Neural cell (in vitro differentiated cells): ENCODE results near the gene ART5. TPM values are rescaled to one million over a fixed set of nuclear protein-coding genes. Genes with fewer than 3 reads are reported as not detected.

ENCODE experiments used
- H2AFZ ChIP-seq: fragments of 200-600, 300-800 bp; sonication (generic), shearing (Covaris generic); 2 replicates; pipeline ENCODE4 v1.6.0; 2014; ENCODE audit warnings: low read depth, mild to moderate bottlenecking, antibody characterized with exemption, low read length, moderate library complexity
- H3F3A ChIP-seq: fragments of 200-600 bp; shearing (Covaris generic); 2 replicates; pipeline ENCODE4 v1.6.1; 2016; ENCODE audit warnings: mild to moderate bottlenecking, moderate library complexity, mixed read lengths, antibody characterized with exemption, low read length; ENCODE audit not compliant: insufficient read depth, poor library complexity, severe bottlenecking
- H3K27ac ChIP-seq: fragments of 200-600, 300-800 bp; sonication (generic), shearing (Covaris generic); 2 replicates; pipeline ENCODE4 v1.5.1; 2014; ENCODE audit warnings: mild to moderate bottlenecking, low read length, moderate library complexity
- H3K27me3 ChIP-seq: fragments of 300-800, 200-600 bp; sonication (generic), shearing (Covaris generic); 2 replicates; pipeline ENCODE4 v1.6.0; 2014; ENCODE audit warnings: mild to moderate bottlenecking, low read depth, low read length, moderate library complexity; ENCODE audit not compliant: insufficient read depth
- H3K36me3 ChIP-seq: fragments of 300-800, 200-600 bp; sonication (generic), shearing (Covaris generic); 2 replicates; pipeline ENCODE4 v1.5.1; 2014; ENCODE audit warnings: mild to moderate bottlenecking, antibody characterized with exemption, low read length, moderate library complexity; ENCODE audit not compliant: insufficient read depth
- H3K4me2 ChIP-seq: fragments of 300-800, 200-600 bp; sonication (generic), shearing (Covaris generic); 2 replicates; pipeline ENCODE4 v1.6.0; 2014; ENCODE audit warnings: mild to moderate bottlenecking, low read length
- H3K4me3 ChIP-seq: fragments of 300-800, 200-600 bp; sonication (generic), shearing (Covaris generic); 2 replicates; pipeline ENCODE4 v1.5.1; 2014; ENCODE audit warnings: mild to moderate bottlenecking, low read length, moderate library complexity
- H3K79me2 ChIP-seq: fragments of 200-600 bp; shearing (Covaris generic); replicated peaks from 2 replicates; pipeline ENCODE4 v1.6.0; 2014; ENCODE audit warnings: mild to moderate bottlenecking, low read length, moderate library complexity; ENCODE audit not compliant: insufficient read depth
- H3K9ac ChIP-seq: fragments of 300-800, 200-600 bp; sonication (generic), shearing (Covaris generic); 2 replicates; pipeline ENCODE4 v1.6.1; 2016; ENCODE audit warnings: mild to moderate bottlenecking, low read length, mixed read lengths
- H3K9me2 ChIP-seq: fragments of 200-600 bp; shearing (Covaris generic); 2 replicates; pipeline ENCODE4 v1.6.1; 2016; ENCODE audit warnings: mild to moderate bottlenecking, low read length, mixed read lengths; ENCODE audit not compliant: insufficient read depth
- H3K9me3 ChIP-seq: fragments of 200-600, 300-800 bp; sonication (generic), shearing (Covaris generic); 2 replicates; pipeline ENCODE4 v1.6.1; 2016; ENCODE audit warnings: mild to moderate bottlenecking, mixed run types, low read length, moderate library complexity, mixed read lengths
- H4K20me1 ChIP-seq: fragments of 200-600 bp; shearing (Covaris generic); 2 replicates; pipeline ENCODE4 v1.6.1; 2016; ENCODE audit warnings: mild to moderate bottlenecking, mixed run types; ENCODE audit not compliant: insufficient read depth
- EP300 ChIP-seq: fragments of 450-650 bp; conservative IDR thresholded peaks from 2 replicates; pipeline ENCODE4 v1.6.1; 2014; ENCODE audit warnings: antibody characterized with exemption, mild to moderate bottlenecking, moderate library complexity; ENCODE audit not compliant: poor library complexity, severe bottlenecking
- EZH2 ChIP-seq: fragments of 200-600, 300-800 bp; shearing (Covaris generic), sonication (generic); IDR thresholded peaks from 2 replicates; pipeline ENCODE4 v1.6.1; 2014; ENCODE audit warnings: antibody characterized with exemption, low read length, borderline replicate concordance, mild to moderate bottlenecking; ENCODE audit not compliant: insufficient read depth, poor library complexity, severe bottlenecking
- MXI1 ChIP-seq: fragments of 450-650 bp; conservative IDR thresholded peaks from 2 replicates; pipeline ENCODE4 v1.6.1; 2014; ENCODE audit warnings: antibody characterized with exemption, mild to moderate bottlenecking; ENCODE audit not compliant: poor library complexity, severe bottlenecking
- POLR2AphosphoS5 ChIP-seq: IDR thresholded peaks from 2 replicates; pipeline ENCODE4 v1.6.1; 2012
- RAD21 ChIP-seq: fragments of 450-650 bp; conservative IDR thresholded peaks from 2 replicates; pipeline ENCODE4 v1.6.1; 2014; ENCODE audit warnings: antibody characterized with exemption, mild to moderate bottlenecking, moderate library complexity
- SMC3 ChIP-seq: fragments of 450-650 bp; conservative IDR thresholded peaks from 2 replicates; pipeline ENCODE4 v1.6.1; 2014; ENCODE audit warnings: antibody characterized with exemption, mild to moderate bottlenecking, moderate library complexity; ENCODE audit not compliant: poor library complexity
- TAF1 ChIP-seq: IDR thresholded peaks from 2 replicates; pipeline ENCODE4 v1.6.1; 2012; ENCODE audit warnings: low read depth
- polyA plus RNA-seq: library from polyadenylated mRNA; depleted of rRNA; stranded (reverse); fragments of >200 nt; gene quantifications from 2 replicates; pipeline ENCODE4 v1.2.3, GENCODE V29; 2014
- TF ChIP-seq, protein P1 (sequence below): IDR thresholded peaks from 2 replicates; pipeline ENCODE4 v1.6.1; 2012; ENCODE audit warnings: borderline replicate concordance
- TF ChIP-seq, protein P2 (sequence below): fragments of 450-650 bp; IDR thresholded peaks from 2 replicates; pipeline ENCODE4 v1.5.1; 2014; ENCODE audit warnings: antibody characterized with exemption, mild to moderate bottlenecking, moderate library complexity; ENCODE audit not compliant: poor library complexity, severe bottlenecking

Gene ART5
- polyA plus RNA-seq, 1 donor from 2014 or later, result not detected

DNA sequence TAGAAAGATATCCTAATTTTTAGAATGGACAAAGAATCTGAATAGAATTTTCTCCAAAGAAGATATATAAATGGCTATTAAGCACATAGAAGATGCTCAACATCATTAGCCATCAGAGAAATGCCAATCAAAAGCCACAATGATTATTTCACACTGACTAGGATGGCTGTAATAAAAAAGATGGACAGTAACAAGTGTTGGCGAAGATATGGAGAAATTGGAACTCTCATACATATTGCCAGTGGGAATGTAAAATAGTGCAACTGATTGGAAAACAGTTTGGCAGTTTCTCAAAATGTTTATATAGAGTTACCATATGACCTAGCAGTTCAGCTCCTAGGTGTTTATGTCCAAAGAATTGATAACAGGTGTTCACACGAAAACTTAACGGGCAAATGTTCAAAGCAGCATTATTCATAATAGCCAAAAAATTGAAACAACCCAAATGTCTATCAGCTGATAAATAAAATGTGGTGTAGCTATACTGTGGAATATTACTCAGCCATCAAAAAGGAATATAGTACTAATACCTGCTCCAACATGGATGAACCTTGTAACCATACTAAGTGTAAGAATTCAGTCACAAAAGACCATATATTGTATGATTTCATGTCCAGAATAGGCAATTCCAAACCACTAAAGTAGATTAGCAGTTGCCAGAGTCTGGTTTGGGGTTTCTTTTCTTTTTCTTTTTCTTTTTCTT is 29.7 kb downstream of the ART5 start:
- TF ChIP-seq SMC3 (no peak), TAF1 (no peak), EP300 (no peak), RAD21 (no peak)
- TF ChIP-seq, protein P1, sequence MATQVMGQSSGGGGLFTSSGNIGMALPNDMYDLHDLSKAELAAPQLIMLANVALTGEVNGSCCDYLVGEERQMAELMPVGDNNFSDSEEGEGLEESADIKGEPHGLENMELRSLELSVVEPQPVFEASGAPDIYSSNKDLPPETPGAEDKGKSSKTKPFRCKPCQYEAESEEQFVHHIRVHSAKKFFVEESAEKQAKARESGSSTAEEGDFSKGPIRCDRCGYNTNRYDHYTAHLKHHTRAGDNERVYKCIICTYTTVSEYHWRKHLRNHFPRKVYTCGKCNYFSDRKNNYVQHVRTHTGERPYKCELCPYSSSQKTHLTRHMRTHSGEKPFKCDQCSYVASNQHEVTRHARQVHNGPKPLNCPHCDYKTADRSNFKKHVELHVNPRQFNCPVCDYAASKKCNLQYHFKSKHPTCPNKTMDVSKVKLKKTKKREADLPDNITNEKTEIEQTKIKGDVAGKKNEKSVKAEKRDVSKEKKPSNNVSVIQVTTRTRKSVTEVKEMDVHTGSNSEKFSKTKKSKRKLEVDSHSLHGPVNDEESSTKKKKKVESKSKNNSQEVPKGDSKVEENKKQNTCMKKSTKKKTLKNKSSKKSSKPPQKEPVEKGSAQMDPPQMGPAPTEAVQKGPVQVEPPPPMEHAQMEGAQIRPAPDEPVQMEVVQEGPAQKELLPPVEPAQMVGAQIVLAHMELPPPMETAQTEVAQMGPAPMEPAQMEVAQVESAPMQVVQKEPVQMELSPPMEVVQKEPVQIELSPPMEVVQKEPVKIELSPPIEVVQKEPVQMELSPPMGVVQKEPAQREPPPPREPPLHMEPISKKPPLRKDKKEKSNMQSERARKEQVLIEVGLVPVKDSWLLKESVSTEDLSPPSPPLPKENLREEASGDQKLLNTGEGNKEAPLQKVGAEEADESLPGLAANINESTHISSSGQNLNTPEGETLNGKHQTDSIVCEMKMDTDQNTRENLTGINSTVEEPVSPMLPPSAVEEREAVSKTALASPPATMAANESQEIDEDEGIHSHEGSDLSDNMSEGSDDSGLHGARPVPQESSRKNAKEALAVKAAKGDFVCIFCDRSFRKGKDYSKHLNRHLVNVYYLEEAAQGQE, result no peak
- TF ChIP-seq, protein P2, sequence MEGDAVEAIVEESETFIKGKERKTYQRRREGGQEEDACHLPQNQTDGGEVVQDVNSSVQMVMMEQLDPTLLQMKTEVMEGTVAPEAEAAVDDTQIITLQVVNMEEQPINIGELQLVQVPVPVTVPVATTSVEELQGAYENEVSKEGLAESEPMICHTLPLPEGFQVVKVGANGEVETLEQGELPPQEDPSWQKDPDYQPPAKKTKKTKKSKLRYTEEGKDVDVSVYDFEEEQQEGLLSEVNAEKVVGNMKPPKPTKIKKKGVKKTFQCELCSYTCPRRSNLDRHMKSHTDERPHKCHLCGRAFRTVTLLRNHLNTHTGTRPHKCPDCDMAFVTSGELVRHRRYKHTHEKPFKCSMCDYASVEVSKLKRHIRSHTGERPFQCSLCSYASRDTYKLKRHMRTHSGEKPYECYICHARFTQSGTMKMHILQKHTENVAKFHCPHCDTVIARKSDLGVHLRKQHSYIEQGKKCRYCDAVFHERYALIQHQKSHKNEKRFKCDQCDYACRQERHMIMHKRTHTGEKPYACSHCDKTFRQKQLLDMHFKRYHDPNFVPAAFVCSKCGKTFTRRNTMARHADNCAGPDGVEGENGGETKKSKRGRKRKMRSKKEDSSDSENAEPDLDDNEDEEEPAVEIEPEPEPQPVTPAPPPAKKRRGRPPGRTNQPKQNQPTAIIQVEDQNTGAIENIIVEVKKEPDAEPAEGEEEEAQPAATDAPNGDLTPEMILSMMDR, result no peak
- H3F3A ChIP-seq, result no peaks in the 10 kb centered on the region
- H4K20me1 ChIP-seq, result no peaks in the 10 kb centered on the region
- H3K4me2 ChIP-seq, result no peak overlapping the region
- no peaks in the 10 kb centered on the region for H3K27me3 ChIP-seq
- no peak overlapping the region for H3K9ac ChIP-seq
- no peaks in the 10 kb centered on the region for H3K9me2 ChIP-seq
- no peaks in the 10 kb centered on the region for H3K79me2 ChIP-seq
- H2AFZ ChIP-seq, result no peak overlapping the region
- no peaks in the 10 kb centered on the region for H3K9me3 ChIP-seq
- no peak overlapping the region for H3K27ac ChIP-seq
- H3K4me3 ChIP-seq, result no peak overlapping the region
- H3K36me3 ChIP-seq, result no peaks in the 10 kb centered on the region

DNA sequence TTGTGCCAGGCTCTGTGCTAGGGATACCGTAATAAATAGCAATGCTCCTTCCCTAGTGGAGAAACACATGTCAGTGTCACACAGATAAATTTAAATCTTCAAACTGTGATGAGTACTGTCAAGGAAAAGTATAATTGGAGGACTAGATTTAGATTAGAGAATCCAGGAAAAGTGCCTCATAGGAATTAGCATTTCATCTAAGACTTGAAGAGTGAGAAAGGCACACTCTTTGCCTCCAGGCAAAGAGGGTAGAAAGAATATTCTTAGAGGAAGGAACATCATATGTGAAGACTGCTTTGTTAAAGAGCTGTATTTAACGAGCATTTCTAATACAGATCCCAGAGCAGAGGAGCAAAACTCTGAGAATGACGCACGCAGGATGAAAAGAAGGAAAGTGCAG is 30.9 kb downstream of the ART5 start:
- TF ChIP-seq EZH2 (no peak), RAD21 (no peak), TAF1 (no peak), SMC3 (no peak), EP300 (no peak), POLR2AphosphoS5 (no peak), MXI1 (no peak)
- TF ChIP-seq, protein P1, result no peak
- TF ChIP-seq, protein P2, result no peak
- Histone ChIP-seq H3K36me3 (no peaks in the 10 kb centered on the region), H3K9ac (no peak overlapping the region), H3K27me3 (no peaks in the 10 kb centered on the region), H4K20me1 (no peaks in the 10 kb centered on the region), H3K4me3 (no peak overlapping the region), H3F3A (no peaks in the 10 kb centered on the region), H2AFZ (no peak overlapping the region), H3K27ac (no peak overlapping the region), H3K4me2 (no peak overlapping the region), H3K9me2 (no peaks in the 10 kb centered on the region), H3K79me2 (no peaks in the 10 kb centered on the region), H3K9me3 (no peaks in the 10 kb centered on the region)
